H9 (cell line): Measurements from ENCODE around the gene DAB1. TPM values are rescaled to one million over a fixed set of nuclear protein-coding genes. Genes with fewer than 3 reads are reported as not detected.
A peak's percentile ranks its signal among the peaks of the same experiment; 100 is the strongest.

ENCODE experiments used
- DNase-seq: peaks from one replicate; pipeline ENCODE4 v3.0.0-alpha.2; 2017
- H2AFZ ChIP-seq: one replicate; pipeline ENCODE4 v1.6.1; 2013; ENCODE audit warnings: mild to moderate bottlenecking, low read length, control low read depth, moderate library complexity
- H2AK5ac ChIP-seq: 2 replicates; pipeline ENCODE4 v1.6.1; 2013; ENCODE audit warnings: low read length, control low read depth, mixed read lengths; ENCODE audit not compliant: insufficient read length
- H2BK120ac ChIP-seq: one replicate; pipeline ENCODE4 v1.6.1; 2013; ENCODE audit warnings: low read depth, mild to moderate bottlenecking, low read length, control low read depth, inconsistent platforms; ENCODE audit not compliant: poor library complexity, severe bottlenecking
- H2BK12ac ChIP-seq: 2 replicates; pipeline ENCODE4 v1.6.1; 2013; ENCODE audit warnings: low read length, control low read depth, mixed read lengths, low read depth; ENCODE audit not compliant: insufficient read length
- H2BK15ac ChIP-seq: 2 replicates; pipeline ENCODE4 v1.6.1; 2013; ENCODE audit warnings: low read depth, low read length, control low read depth
- H2BK20ac ChIP-seq: one replicate; pipeline ENCODE4 v1.6.1; 2013; ENCODE audit warnings: low read depth, mild to moderate bottlenecking, low read length, control low read depth, inconsistent platforms; ENCODE audit not compliant: poor library complexity, severe bottlenecking
- H2BK5ac ChIP-seq: 2 replicates; pipeline ENCODE4 v1.6.1; 2013; ENCODE audit warnings: low read length, control low read depth, mixed read lengths; ENCODE audit not compliant: insufficient read length
- H3K14ac ChIP-seq: 2 replicates; pipeline ENCODE4 v1.6.1; 2013; ENCODE audit warnings: low read length, control low read depth; ENCODE audit not compliant: insufficient read depth
- H3K18ac ChIP-seq: 2 replicates; pipeline ENCODE4 v1.6.1; 2013; ENCODE audit warnings: low read depth, mild to moderate bottlenecking, mixed read lengths, low read length, control low read depth; ENCODE audit not compliant: insufficient read length
- H3K23ac ChIP-seq: 2 replicates; pipeline ENCODE4 v1.6.1; 2013; ENCODE audit warnings: low read length, control low read depth, mixed read lengths, low read depth; ENCODE audit not compliant: insufficient read length
- H3K23me2 ChIP-seq: 2 replicates; pipeline ENCODE4 v1.6.1; 2013; ENCODE audit warnings: low read depth, mild to moderate bottlenecking, mixed read lengths, low read length, control low read depth; ENCODE audit not compliant: insufficient read length, poor library complexity, severe bottlenecking
- H3K27ac ChIP-seq: 2 replicates; pipeline ENCODE4 v1.5.1; 2013; ENCODE audit warnings: low read length, control low read depth, mixed read lengths, low read depth; ENCODE audit not compliant: insufficient read length
- H3K27me3 ChIP-seq: 2 replicates; pipeline ENCODE4 v1.6.1; 2013; ENCODE audit warnings: low read length, control low read depth, inconsistent platforms; ENCODE audit not compliant: insufficient read depth
- H3K4ac ChIP-seq: 2 replicates; pipeline ENCODE4 v1.6.1; 2013; ENCODE audit warnings: low read depth, mild to moderate bottlenecking, control low read depth, inconsistent platforms, low read length, moderate library complexity
- H3K4me1 ChIP-seq: 2 replicates; pipeline ENCODE4 v1.6.1; 2013; ENCODE audit warnings: low read length, control low read depth, inconsistent platforms; ENCODE audit not compliant: insufficient read depth
- H3K4me2 ChIP-seq: 2 replicates; pipeline ENCODE4 v1.6.1; 2013; ENCODE audit warnings: low read length, control low read depth, mixed read lengths; ENCODE audit not compliant: insufficient read length, insufficient read depth
- H3K56ac ChIP-seq: 2 replicates; pipeline ENCODE4 v1.6.1; 2013; ENCODE audit warnings: low read depth, mild to moderate bottlenecking, mixed read lengths, low read length, control low read depth; ENCODE audit not compliant: insufficient read length
- H3K79me1 ChIP-seq: 2 replicates; pipeline ENCODE4 v1.6.1; 2013; ENCODE audit warnings: low read depth, mild to moderate bottlenecking, moderate library complexity, low read length, control low read depth, inconsistent platforms; ENCODE audit not compliant: insufficient read depth, poor library complexity, severe bottlenecking
- H3K79me2 ChIP-seq: 2 replicates; pipeline ENCODE4 v1.6.1; 2013; ENCODE audit warnings: low read length, control low read depth, inconsistent platforms; ENCODE audit not compliant: insufficient read depth
- H3K9ac ChIP-seq: 2 replicates; pipeline ENCODE4 v1.6.1; 2013; ENCODE audit warnings: low read length, control low read depth, mixed read lengths; ENCODE audit not compliant: insufficient read length; ENCODE audit errors: extremely low read depth
- H3K9me3 ChIP-seq: one replicate; pipeline ENCODE4 v1.6.1; 2013; ENCODE audit warnings: low read depth, low read length, inconsistent platforms; ENCODE audit not compliant: control insufficient read depth
- H3T11ph ChIP-seq: one replicate; pipeline ENCODE4 v1.6.1; 2013; ENCODE audit warnings: mild to moderate bottlenecking, low read length, control low read depth, inconsistent platforms
- H4K20me1 ChIP-seq: one replicate; pipeline ENCODE4 v1.6.1; 2013; ENCODE audit not compliant: control insufficient read depth, insufficient read length, insufficient read depth
- H4K5ac ChIP-seq: 2 replicates; pipeline ENCODE4 v1.6.1; 2013; ENCODE audit warnings: low read depth, mild to moderate bottlenecking, mixed read lengths, low read length, control low read depth; ENCODE audit not compliant: insufficient read length
- H4K8ac ChIP-seq: replicated peaks from 2 replicates; pipeline ENCODE4 v1.6.1; 2013; ENCODE audit warnings: low read length, control low read depth, mixed read lengths, low read depth; ENCODE audit not compliant: insufficient read length
- H4K91ac ChIP-seq: 2 replicates; pipeline ENCODE4 v1.6.1; 2013; ENCODE audit warnings: low read depth, mild to moderate bottlenecking, moderate library complexity, mixed read lengths, low read length, control low read depth; ENCODE audit not compliant: insufficient read length
- H3K27ac Mint-ChIP-seq, 3 experiments: 2 replicates in 2 of 3; 3 replicates in 1 of 3; pipeline ENCODE4 v1.8.0; 2020 to 2021; ENCODE audit warnings: mixed read lengths in 3 of 3, mild to moderate bottlenecking in 1 of 3, moderate library complexity in 1 of 3
- H3K27me3 Mint-ChIP-seq: 2 replicates; pipeline ENCODE4 v1.8.0; 2021; ENCODE audit warnings: low read depth, mild to moderate bottlenecking, moderate library complexity, mixed read lengths
- H3K36me3 Mint-ChIP-seq, 3 experiments: 2 replicates in 2 of 3; 3 replicates in 1 of 3; pipeline ENCODE4 v1.8.0; 2020 to 2021; ENCODE audit warnings: low read depth in 3 of 3, mixed read lengths in 3 of 3; ENCODE audit not compliant: insufficient read depth in 1 of 3
- H3K4me1 Mint-ChIP-seq, 2 experiments: 2 replicates each; pipeline ENCODE4 v1.8.0; 2020; ENCODE audit warnings: mixed read lengths in 2 of 2
- H3K4me3 Mint-ChIP-seq, 2 experiments: 2 replicates in 1 of 2; 3 replicates in 1 of 2; pipeline ENCODE4 v1.8.0; 2020 to 2021; ENCODE audit warnings: mild to moderate bottlenecking in 2 of 2, mixed read lengths in 2 of 2, moderate library complexity in 1 of 2
- H3K9me3 Mint-ChIP-seq, 2 experiments: 2 replicates in 1 of 2; 3 replicates in 1 of 2; pipeline ENCODE4 v1.8.0; 2020; ENCODE audit warnings: mild to moderate bottlenecking in 2 of 2, mixed read lengths in 2 of 2, moderate library complexity in 1 of 2
- WGBS: extraction: QIAGEN DNeasy Blood & Tissue Kit; methylation state at CpG from one replicate; pipeline ENCODE4 v1.1.7; 2013; ENCODE audit warnings: missing lambda C conversion rate, low lambda C conversion rate, mixed read lengths; ENCODE audit not compliant: insufficient read length; ENCODE audit errors: extremely low coverage; 5-methylcytosine and 5-hydroxymethylcytosine counted together
- total RNA-seq: library from RNA; stranded (reverse); gene quantifications from 2 replicates; pipeline ENCODE4 v1.2.1, GENCODE V29; 2021
- TF ChIP-seq, protein P1 (sequence below): fragments of 200-600 bp; sonication (generic); conservative IDR thresholded peaks from 3 replicates; pipeline ENCODE4 v1.8.0; 2021; ENCODE audit warnings: antibody characterized with exemption, mild to moderate bottlenecking

Gene DAB1
- total RNA-seq, 1 experiment from 2014 or later, result 9.3 TPM

- H2BK20ac ChIP-seq, result no peak overlapping the region
- no peak overlapping the region for H3K23ac ChIP-seq
- H3K4me1 ChIP-seq, result peaks cover 11% of the 10 kb centered on the region
- H2BK120ac ChIP-seq, result no peak overlapping the region
- H3K79me2 ChIP-seq, result no peaks in the 10 kb centered on the region
- H4K91ac ChIP-seq, result no peak overlapping the region
- H2AK5ac ChIP-seq, result no peak overlapping the region
- no peak overlapping the region for H3K4me2 ChIP-seq
- TF ChIP-seq, protein P1, sequence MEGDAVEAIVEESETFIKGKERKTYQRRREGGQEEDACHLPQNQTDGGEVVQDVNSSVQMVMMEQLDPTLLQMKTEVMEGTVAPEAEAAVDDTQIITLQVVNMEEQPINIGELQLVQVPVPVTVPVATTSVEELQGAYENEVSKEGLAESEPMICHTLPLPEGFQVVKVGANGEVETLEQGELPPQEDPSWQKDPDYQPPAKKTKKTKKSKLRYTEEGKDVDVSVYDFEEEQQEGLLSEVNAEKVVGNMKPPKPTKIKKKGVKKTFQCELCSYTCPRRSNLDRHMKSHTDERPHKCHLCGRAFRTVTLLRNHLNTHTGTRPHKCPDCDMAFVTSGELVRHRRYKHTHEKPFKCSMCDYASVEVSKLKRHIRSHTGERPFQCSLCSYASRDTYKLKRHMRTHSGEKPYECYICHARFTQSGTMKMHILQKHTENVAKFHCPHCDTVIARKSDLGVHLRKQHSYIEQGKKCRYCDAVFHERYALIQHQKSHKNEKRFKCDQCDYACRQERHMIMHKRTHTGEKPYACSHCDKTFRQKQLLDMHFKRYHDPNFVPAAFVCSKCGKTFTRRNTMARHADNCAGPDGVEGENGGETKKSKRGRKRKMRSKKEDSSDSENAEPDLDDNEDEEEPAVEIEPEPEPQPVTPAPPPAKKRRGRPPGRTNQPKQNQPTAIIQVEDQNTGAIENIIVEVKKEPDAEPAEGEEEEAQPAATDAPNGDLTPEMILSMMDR, result no peak
- H4K20me1 ChIP-seq, result no peaks in the 10 kb centered on the region
- H3K27ac Mint-ChIP-seq, result peak overlapping the region in 2 of 3 experiments; percentile 59 to 63; a peak in 4 of 7 replicates
- no peak overlapping the region for H3K4ac ChIP-seq
- no peak overlapping the region for H2BK15ac ChIP-seq
- no peaks in the 10 kb centered on the region for H3K9me3 ChIP-seq
- no peak overlapping the region for H3K56ac ChIP-seq
- H3K27me3 ChIP-seq, result no peaks in the 10 kb centered on the region
- no peak overlapping the region for H2BK5ac ChIP-seq
- H3K4me1 Mint-ChIP-seq, result peaks cover 58 to 61% of the 10 kb centered on the region in 2 experiments
- no CpG with 5 or more reads among the region's 4 CpGs for WGBS
- peaks cover 1% of the 10 kb centered on the region; the same call in 1 of the 2 replicates for H3K27me3 Mint-ChIP-seq
- no peak overlapping the region for H2AFZ ChIP-seq
- no peak overlapping the region for H4K5ac ChIP-seq
- H4K8ac ChIP-seq, result no peak overlapping the region
- DNase-seq, result no peak
- no peaks in the 10 kb centered on the region for H3K23me2 ChIP-seq
- H3K36me3 Mint-ChIP-seq, result no peaks in the 10 kb centered on the region
- no peak overlapping the region for H3K4me3 Mint-ChIP-seq
- H3K14ac ChIP-seq, result no peak overlapping the region
- H2BK12ac ChIP-seq, result no peak overlapping the region
- no peaks in the 10 kb centered on the region for H3K79me1 ChIP-seq
- no peak overlapping the region for H3T11ph ChIP-seq
- H3K18ac ChIP-seq, result no peak overlapping the region
- H3K27ac ChIP-seq, result no peak overlapping the region
- no peaks in the 10 kb centered on the region for H3K9me3 Mint-ChIP-seq
- H3K9ac ChIP-seq, result no peak overlapping the region
Observed at GRCh38 chr1:57162607-57163261, 261.1 kb downstream of the DAB1 start.
